WERI-Rb-1 (cell line): ENCODE measurements around the gene ERG28.

ENCODE experiments used
- DNase-seq: peaks from one replicate; pipeline ENCODE4 v3.0.0-alpha.2; 2020
- H3K27ac ChIP-seq: fragments of 250-450 bp; sonication (Bioruptor Pico); 2 replicates; pipeline ENCODE4 v1.5.1; 2020; ENCODE audit warnings: mild to moderate bottlenecking, moderate library complexity
- H3K27me3 ChIP-seq: fragments of 250-450 bp; sonication (Bioruptor Pico); 2 replicates; pipeline ENCODE4 v1.5.1; 2021; ENCODE audit warnings: mild to moderate bottlenecking, low read depth, moderate library complexity; ENCODE audit not compliant: insufficient read depth, severe bottlenecking
- H3K36me3 ChIP-seq: fragments of 250-450 bp; sonication (Bioruptor Pico); 2 replicates; pipeline ENCODE4 v1.5.1; 2020; ENCODE audit warnings: mild to moderate bottlenecking, moderate library complexity
- H3K4me3 ChIP-seq: 2 replicates; pipeline ENCODE4 v1.5.1; 2011; ENCODE audit warnings: low read depth, mild to moderate bottlenecking, control low read depth, low read length
- H3K9me3 ChIP-seq: fragments of 250-450 bp; sonication (Bioruptor Pico); 2 replicates; pipeline ENCODE4 v1.5.1; 2021; ENCODE audit warnings: mild to moderate bottlenecking, moderate library complexity; ENCODE audit not compliant: severe bottlenecking
- TF ChIP-seq, protein P1 (sequence below): IDR thresholded peaks from 2 replicates; pipeline ENCODE4 v1.5.1; 2011; ENCODE audit warnings: low read depth, mild to moderate bottlenecking, control low read depth, inconsistent platforms, low read length

Gene ERG28

DNA sequence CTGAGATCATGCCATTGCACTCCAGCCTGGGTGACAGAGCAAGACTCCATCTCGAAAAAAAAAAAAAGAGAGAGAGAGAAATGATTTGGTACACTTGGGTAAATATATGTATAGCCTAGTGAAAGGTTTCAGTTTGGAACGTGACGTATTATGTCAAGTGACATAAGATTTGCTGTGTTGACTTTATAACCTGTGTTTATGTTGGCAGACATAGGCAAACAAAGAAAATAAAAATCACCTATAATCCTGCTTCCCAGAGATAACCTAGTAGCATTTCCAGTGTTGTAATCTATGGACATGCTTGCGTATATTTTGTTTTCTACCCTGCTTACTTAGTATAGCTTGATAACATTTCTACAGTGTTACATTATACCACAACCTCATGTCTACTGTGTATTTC, 16.7 kb downstream of the ERG28 start:
- Histone ChIP-seq H3K36me3 (peaks cover under 1% of the 10 kb centered on the region; the same call in 1 of the 2 replicates), H3K9me3 (no peaks in the 10 kb centered on the region), H3K27me3 (no peaks in the 10 kb centered on the region), H3K4me3 (no peak overlapping the region), H3K27ac (no peak overlapping the region)
- TF ChIP-seq, protein P1, sequence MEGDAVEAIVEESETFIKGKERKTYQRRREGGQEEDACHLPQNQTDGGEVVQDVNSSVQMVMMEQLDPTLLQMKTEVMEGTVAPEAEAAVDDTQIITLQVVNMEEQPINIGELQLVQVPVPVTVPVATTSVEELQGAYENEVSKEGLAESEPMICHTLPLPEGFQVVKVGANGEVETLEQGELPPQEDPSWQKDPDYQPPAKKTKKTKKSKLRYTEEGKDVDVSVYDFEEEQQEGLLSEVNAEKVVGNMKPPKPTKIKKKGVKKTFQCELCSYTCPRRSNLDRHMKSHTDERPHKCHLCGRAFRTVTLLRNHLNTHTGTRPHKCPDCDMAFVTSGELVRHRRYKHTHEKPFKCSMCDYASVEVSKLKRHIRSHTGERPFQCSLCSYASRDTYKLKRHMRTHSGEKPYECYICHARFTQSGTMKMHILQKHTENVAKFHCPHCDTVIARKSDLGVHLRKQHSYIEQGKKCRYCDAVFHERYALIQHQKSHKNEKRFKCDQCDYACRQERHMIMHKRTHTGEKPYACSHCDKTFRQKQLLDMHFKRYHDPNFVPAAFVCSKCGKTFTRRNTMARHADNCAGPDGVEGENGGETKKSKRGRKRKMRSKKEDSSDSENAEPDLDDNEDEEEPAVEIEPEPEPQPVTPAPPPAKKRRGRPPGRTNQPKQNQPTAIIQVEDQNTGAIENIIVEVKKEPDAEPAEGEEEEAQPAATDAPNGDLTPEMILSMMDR = no peak
- DNase-seq = no peak

DNA sequence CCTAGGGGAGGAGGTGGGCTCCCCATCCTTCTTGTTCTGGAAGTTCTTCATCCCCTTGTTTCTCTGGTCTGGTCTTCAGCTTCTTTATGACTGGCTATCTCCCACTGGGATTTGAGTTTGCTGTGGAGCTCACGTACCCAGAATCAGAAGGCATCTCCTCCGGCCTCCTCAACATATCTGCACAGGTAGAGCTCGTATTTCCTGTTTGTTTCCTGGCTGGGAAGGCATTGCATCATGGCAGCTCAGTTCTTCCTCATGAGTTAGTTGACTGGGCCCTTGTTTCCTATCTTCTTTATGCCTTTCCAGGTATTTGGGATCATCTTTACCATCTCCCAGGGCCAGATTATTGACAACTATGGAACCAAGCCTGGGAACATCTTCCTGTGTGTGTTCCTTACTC, 19.8 kb downstream of the ERG28 start:
- TF ChIP-seq, protein P1 = no peak
- H3K27me3 ChIP-seq = no peaks in the 10 kb centered on the region
- H3K9me3 ChIP-seq = no peaks in the 10 kb centered on the region

DNA sequence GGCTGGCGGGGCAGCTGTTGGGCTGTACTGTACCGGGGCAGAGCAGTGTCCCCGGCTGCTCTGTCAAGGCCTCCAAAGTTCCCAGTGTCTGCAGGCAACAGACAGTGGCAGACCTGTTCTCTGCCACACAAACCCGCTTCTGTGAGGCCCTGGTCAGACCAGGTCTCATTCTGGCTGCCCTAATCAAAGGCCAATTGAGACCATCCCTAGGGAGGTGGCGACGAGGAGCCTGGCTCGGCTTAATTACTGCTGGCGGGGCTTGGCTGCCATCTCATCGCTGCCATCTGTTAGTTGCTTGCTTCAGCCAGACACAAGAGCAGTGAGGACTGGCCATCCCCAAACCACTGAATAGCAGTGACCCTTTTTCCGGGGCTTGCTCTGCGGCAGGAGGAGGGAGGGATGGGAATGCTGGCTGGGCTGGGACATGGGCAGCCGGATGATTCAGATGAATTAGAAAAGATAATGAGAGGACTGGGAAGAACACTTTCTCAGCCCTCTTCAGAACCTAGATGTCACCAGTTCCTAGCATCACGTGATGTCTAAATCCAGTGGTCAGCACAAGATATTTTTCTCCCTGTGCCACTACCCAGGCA, 24.5 kb downstream of the ERG28 start:
- no peaks in the 10 kb centered on the region for H3K9me3 ChIP-seq
- H3K27ac ChIP-seq = no peak overlapping the region
- H3K27me3 ChIP-seq = no peaks in the 10 kb centered on the region
- no peaks in the 10 kb centered on the region for H3K36me3 ChIP-seq
- H3K4me3 ChIP-seq = no peak overlapping the region
- TF ChIP-seq, protein P1 = no peak
- DNase-seq = peak; percentile 37

More for the DNA sequence above, 19.8 kb downstream of the ERG28 start:
- no peak overlapping the region for H3K4me3 ChIP-seq
- no peak overlapping the region for H3K27ac ChIP-seq
- no peak for DNase-seq
- H3K36me3 ChIP-seq = no peaks in the 10 kb centered on the region

- H3K36me3 ChIP-seq = no peaks in the 10 kb centered on the region
- DNase-seq = no peak
- no peaks in the 10 kb centered on the region for H3K27me3 ChIP-seq
- no peak overlapping the region for H3K4me3 ChIP-seq
- TF ChIP-seq, protein P1 = no peak
- no peak overlapping the region for H3K27ac ChIP-seq
- H3K9me3 ChIP-seq = no peaks in the 10 kb centered on the region
Measured at GRCh38 chr14:75634848-75635247, 25.8 kb downstream of the ERG28 start.

DNA sequence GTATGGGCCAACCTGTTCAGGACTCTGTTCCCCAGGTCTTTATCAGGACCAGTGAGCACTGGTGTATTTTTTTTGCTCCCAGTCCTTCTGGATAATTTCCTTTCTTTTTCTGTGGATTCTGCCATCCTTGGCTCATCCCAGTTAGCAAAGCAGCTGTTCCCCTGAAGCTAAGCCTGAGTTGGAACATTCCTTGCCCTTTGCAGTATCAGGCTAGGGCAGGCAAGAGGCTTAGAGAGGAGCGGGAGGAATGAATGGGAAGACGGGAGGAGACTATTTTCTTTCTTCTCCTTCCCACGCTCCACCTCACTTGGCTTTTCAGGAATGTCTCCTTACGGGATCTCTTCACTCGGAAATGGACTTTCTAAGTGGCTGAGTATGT, 29.2 kb downstream of the ERG28 start:
- Histone ChIP-seq H3K9me3 (no peaks in the 10 kb centered on the region), H3K27ac (no peak overlapping the region), H3K27me3 (no peaks in the 10 kb centered on the region), H3K36me3 (no peaks in the 10 kb centered on the region), H3K4me3 (no peak overlapping the region)
- TF ChIP-seq, protein P1 = no peak
- peak; percentile 20 for DNase-seq
